Smooth muscle cell (in vitro differentiated cells): ENCODE results near the gene SH3RF1. TPM values are rescaled to one million over a fixed set of nuclear protein-coding genes. Genes with fewer than 3 reads are reported as not detected.

Source experiments
- DNase-seq: peaks from one replicate; lab custom pipeline; 2025; ENCODE audit not compliant: unreplicated experiment; lab: John Stamatoyannopoulos, UW
- H2AFZ ChIP-seq: fragments of 200-600 bp; sonication (generic); 2 replicates; pipeline ENCODE4 v1.6.0; 2016; ENCODE audit warnings: antibody characterized with exemption, low read depth, mild to moderate bottlenecking
- H3F3A ChIP-seq: fragments of 200-600 bp; sonication (generic); 2 replicates; pipeline ENCODE4 v1.6.0; 2017; ENCODE audit warnings: antibody characterized with exemption, low read depth
- H3K27ac ChIP-seq: fragments of 200-600 bp; sonication (generic); 2 replicates; pipeline ENCODE4 v1.5.1; 2016; ENCODE audit warnings: low read depth, mild to moderate bottlenecking
- H3K27me3 ChIP-seq: fragments of 200-600 bp; sonication (generic); 2 replicates; pipeline ENCODE4 v1.6.1; 2016; ENCODE audit warnings: low read depth, mild to moderate bottlenecking
- H3K36me3 ChIP-seq: fragments of 200-600 bp; sonication (generic); 2 replicates; pipeline ENCODE4 v1.5.1; 2016; ENCODE audit warnings: low read depth
- H3K4me1 ChIP-seq: fragments of 200-600 bp; sonication (generic); 2 replicates; pipeline ENCODE4 v1.5.1; 2016; ENCODE audit warnings: low read depth
- H3K4me2 ChIP-seq: fragments of 200-600 bp; sonication (generic); 2 replicates; pipeline ENCODE4 v1.6.0; 2016; ENCODE audit warnings: mild to moderate bottlenecking
- H3K4me3 ChIP-seq: fragments of 200-600 bp; sonication (generic); 2 replicates; pipeline ENCODE4 v1.5.1; 2016; ENCODE audit warnings: mild to moderate bottlenecking
- H3K79me2 ChIP-seq: fragments of 200-600 bp; sonication (generic); 2 replicates; pipeline ENCODE4 v1.6.0; 2016; ENCODE audit warnings: low read depth, mild to moderate bottlenecking
- H3K9ac ChIP-seq: fragments of 200-600 bp; sonication (generic); 2 replicates; pipeline ENCODE4 v1.6.0; 2016; ENCODE audit warnings: low read depth
- H3K9me3 ChIP-seq: fragments of 200-600 bp; sonication (generic); replicated peaks from 2 replicates; pipeline ENCODE4 v1.5.1; 2016; ENCODE audit warnings: low read depth
- H4K20me1 ChIP-seq: fragments of 200-600 bp; sonication (generic); 2 replicates; pipeline ENCODE4 v1.6.0; 2016; ENCODE audit warnings: low read depth
- CTCF ChIP-seq: fragments of 200-600 bp; sonication (generic); IDR thresholded peaks from 2 replicates; pipeline ENCODE4 v1.5.1; 2017; ENCODE audit warnings: borderline replicate concordance, mild to moderate bottlenecking, antibody characterized with exemption; ENCODE audit not compliant: insufficient read depth, poor library complexity, severe bottlenecking
- WGBS: methylation state at CpG from one replicate; pipeline ENCODE4 v1.1.7; 2016; ENCODE audit warnings: low lambda C conversion rate; 5-methylcytosine and 5-hydroxymethylcytosine counted together
- polyA plus RNA-seq: library from polyadenylated mRNA; unstranded; fragments of >200 nt; fragmentation: Nextera tagmentation; extraction: Ambion mirVana; gene quantifications from 2 replicates; pipeline ENCODE4 v1.2.1, GENCODE V29; 2016
- total RNA-seq: library from RNA; depleted of rRNA; stranded (reverse); fragments of >200 nt; gene quantifications from 2 replicates; pipeline ENCODE4 v1.2.3, GENCODE V29; 2014

Gene SH3RF1
- total and polyA plus RNA-seq, 2 experiments from 2014 or later = 9.4 to 10.2 TPM

GRCh38 chr4:169164669-169165415 lies 105.9 kb downstream of the SH3RF1 start:
- no peaks in the 10 kb centered on the region for H3K36me3 ChIP-seq
- H3K27ac ChIP-seq = no peak overlapping the region
- no peaks in the 10 kb centered on the region for H3F3A ChIP-seq
- 82% methylated on average over 1 of the region's 1 CpG for WGBS
- H3K9me3 ChIP-seq = no peaks in the 10 kb centered on the region
- H3K4me2 ChIP-seq = peak overlapping the region; percentile 9
- H3K4me3 ChIP-seq = no peak overlapping the region
- H2AFZ ChIP-seq = no peak overlapping the region
- H3K79me2 ChIP-seq = peaks cover 56% of the 10 kb centered on the region
- TF ChIP-seq CTCF = no peak
- peaks cover 13% of the 10 kb centered on the region for H3K4me1 ChIP-seq
- DNase-seq = no peak
- peaks cover 60% of the 10 kb centered on the region for H4K20me1 ChIP-seq
- no peaks in the 10 kb centered on the region for H3K27me3 ChIP-seq
- H3K9ac ChIP-seq = no peak overlapping the region

- Histone ChIP-seq H3K79me2 (peaks cover 52% of the 10 kb centered on the region), H3K9ac (no peak overlapping the region), H3F3A (no peaks in the 10 kb centered on the region), H2AFZ (no peak overlapping the region), H3K27me3 (no peaks in the 10 kb centered on the region), H3K4me1 (peaks cover 13% of the 10 kb centered on the region), H3K4me2 (no peak overlapping the region), H3K9me3 (no peaks in the 10 kb centered on the region), H4K20me1 (peaks cover 60% of the 10 kb centered on the region), H3K4me3 (no peak overlapping the region), H3K36me3 (no peaks in the 10 kb centered on the region), H3K27ac (no peak overlapping the region)
- no peak for TF ChIP-seq CTCF
- DNase-seq = no peak
Measured at GRCh38 chr4:169163947-169164668, 106.6 kb downstream of the SH3RF1 start.

GRCh38 chr4:169163495-169163894 lies 107.3 kb downstream of the SH3RF1 start:
- Histone ChIP-seq H3K4me1 (peaks cover 13% of the 10 kb centered on the region), H3K36me3 (no peaks in the 10 kb centered on the region), H3K9me3 (no peaks in the 10 kb centered on the region), H3K4me2 (no peak overlapping the region), H3K27me3 (no peaks in the 10 kb centered on the region), H2AFZ (no peak overlapping the region), H4K20me1 (peaks cover 64% of the 10 kb centered on the region), H3K4me3 (no peak overlapping the region), H3K9ac (no peak overlapping the region), H3K27ac (no peak overlapping the region), H3K79me2 (peaks cover 53% of the 10 kb centered on the region), H3F3A (no peaks in the 10 kb centered on the region)
- no peak for TF ChIP-seq CTCF
- WGBS = 82% methylated on average over 4 of the region's 4 CpGs
- DNase-seq = no peak
